Measurements from ENCODE around the gene KIAA0753.

- TF ChIP-seq POLR2AphosphoS5 (IDR thresholded peaks at IDR 0.05; ENCODE audit: low read depth, low read length): no peak
- no peak for TF ChIP-seq EP300 (IDR thresholded peaks at IDR 0.05; ENCODE audit: borderline replicate concordance in 1 of 2, low read depth in 1 of 2, low read length in 1 of 2)
These were observed 94.3 kb downstream of the KIAA0753 start for GRCh38 chr17:6546069-6546718.

All from SK-N-SH (cell line).